GM19351 (cell line): ENCODE measurements around the gene FITM1.

Experiments used
- ATAC-seq: cut with Tn5 transposase; IDR thresholded peaks from one replicate; pipeline ENCODE4 v1.9.1; 2021; ENCODE audit warnings: mild to moderate bottlenecking, moderate library complexity; ENCODE audit not compliant: unreplicated experiment

Gene FITM1

DNA sequence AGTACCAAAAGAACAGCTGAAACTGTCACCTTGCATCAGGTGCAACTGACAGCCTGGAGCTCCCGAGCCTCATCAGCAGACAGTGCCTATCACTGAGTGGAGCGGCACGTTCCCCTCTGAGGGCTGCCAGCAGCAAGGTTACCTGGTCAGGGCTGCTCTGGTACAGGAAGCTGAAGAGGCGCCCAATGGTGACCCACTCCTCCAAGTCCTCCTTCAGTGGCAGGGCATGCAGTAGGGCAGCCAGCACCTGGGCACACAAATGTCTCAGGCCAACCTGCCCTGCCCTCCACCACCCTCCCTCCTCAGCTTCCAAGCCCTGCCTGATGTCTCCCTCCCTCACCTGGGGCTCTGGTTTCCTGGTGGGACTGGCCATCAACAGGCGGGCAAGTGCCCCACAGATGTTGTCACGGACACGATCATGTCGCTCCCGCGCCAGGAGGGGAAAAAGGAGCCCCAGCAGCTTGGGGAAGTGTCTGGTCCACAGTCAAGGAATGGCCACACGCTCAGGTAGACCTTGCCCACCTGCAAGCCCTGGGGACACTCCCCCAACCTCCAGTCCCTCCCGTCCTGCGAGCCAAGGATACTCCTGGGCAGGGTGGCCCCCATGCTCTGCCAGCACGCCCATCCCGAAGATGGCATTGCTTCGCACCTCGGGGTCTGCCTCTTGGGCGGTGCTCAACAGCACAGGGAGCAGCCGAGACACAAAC is 51.1 kb downstream of the FITM1 start:
- no peak for ATAC-seq
